ENCODE measurements around the gene TASOR2. TPM values are rescaled to one million over a fixed set of nuclear protein-coding genes. Genes with fewer than 3 reads are reported as not detected.

The TASOR2 gene
- total and polyA plus RNA-seq, 9 of the 15 experiments (the other 6 are each of a cell fraction or from before 2014, with no cell fraction given) = 12.7 to 75.3 (median 52.3) TPM

DNA sequence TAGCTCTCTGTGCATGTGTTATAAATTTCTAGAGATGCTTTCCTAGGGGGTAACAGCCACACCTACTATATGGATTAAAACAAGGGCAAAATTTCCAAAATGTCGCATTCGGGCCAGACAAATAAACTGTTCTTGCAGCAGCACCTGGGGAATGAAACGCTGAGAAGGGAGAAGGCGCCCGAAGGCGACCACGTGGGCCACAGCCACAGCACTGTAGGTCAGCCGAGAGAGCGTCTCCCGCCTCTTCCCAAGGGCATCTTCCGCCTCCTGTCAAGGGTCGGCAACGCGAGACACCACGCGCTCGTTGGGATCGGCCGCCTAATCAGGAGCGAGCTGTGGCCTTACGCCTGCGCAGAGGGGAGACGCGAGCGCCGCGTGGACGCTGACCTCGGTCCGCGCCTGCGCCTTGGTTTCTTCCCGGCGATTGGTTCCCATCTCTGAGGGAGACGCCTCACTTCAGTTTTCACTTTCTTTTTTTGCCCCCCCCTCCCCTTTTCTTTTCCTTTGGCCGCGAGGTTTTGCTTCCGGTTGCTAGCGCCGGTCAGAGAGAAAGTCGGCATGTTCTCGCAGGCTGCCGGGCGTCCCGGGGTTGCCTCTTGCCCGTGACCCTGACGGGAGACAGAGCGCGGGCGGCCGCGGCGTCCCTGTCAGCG is at the start of gene TASOR2 (continued):
- TF ChIP-seq, protein P1, sequence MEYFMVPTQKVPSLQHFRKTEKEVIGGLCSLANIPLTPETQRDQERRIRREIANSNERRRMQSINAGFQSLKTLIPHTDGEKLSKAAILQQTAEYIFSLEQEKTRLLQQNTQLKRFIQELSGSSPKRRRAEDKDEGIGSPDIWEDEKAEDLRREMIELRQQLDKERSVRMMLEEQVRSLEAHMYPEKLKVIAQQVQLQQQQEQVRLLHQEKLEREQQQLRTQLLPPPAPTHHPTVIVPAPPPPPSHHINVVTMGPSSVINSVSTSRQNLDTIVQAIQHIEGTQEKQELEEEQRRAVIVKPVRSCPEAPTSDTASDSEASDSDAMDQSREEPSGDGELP (CRISPR knock-in tag; IDR thresholded peaks at IDR 0.05; ENCODE audit: borderline replicate concordance) = peak; percentile 94
- TF ChIP-seq SMAD2 (IDR thresholded peaks at IDR 0.05; ENCODE audit: low read depth, low read length) (no peak), HMG20B (CRISPR knock-in tag; IDR thresholded peaks at IDR 0.05) (no peak), ZNF780A (CRISPR knock-in tag; IDR thresholded peaks at IDR 0.05) (no peak), MEF2A (IDR thresholded peaks at IDR 0.05; ENCODE audit: control insufficient read depth, low read depth, low read length) (no peak), SIN3A (IDR thresholded peaks at IDR 0.05; ENCODE audit: borderline replicate concordance in 2 of 2, control insufficient read depth in 1 of 2, low read depth in 2 of 2, low read length in 2 of 2) (0 out of 4 replicates have a peak, but pooled peaks of 1 of the 2 experiments have one; percentile 63), MCM3 (IDR thresholded peaks at IDR 0.05) (no peak), ZBTB17 (CRISPR knock-in tag; IDR thresholded peaks at IDR 0.05) (peak; percentile 82), CAMTA2 (CRISPR knock-in tag; conservative IDR thresholded peaks at IDR 0.05) (no peak), ZNF695 (CRISPR knock-in tag; IDR thresholded peaks at IDR 0.05) (0 out of 2 replicates have a peak, but pooled peaks have one; percentile 23), ZNF77 (CRISPR knock-in tag; IDR thresholded peaks at IDR 0.05) (no peak), ZNF253 (CRISPR knock-in tag; conservative IDR thresholded peaks at IDR 0.05) (no peak), HDAC3 (IDR thresholded peaks at IDR 0.05; ENCODE audit: borderline replicate concordance, partially characterized antibody) (no peak), SAP30 (IDR thresholded peaks at IDR 0.05; ENCODE audit: borderline replicate concordance, insufficient read depth, low read depth, low read length, poor library complexity, severe bottlenecking) (no peak), THRAP3 (IDR thresholded peaks at IDR 0.05; ENCODE audit: borderline replicate concordance) (peak; percentile 44; the same call in 1 of the 2 replicates), PTBP1 (IDR thresholded peaks at IDR 0.05; ENCODE audit: low read depth, low read length) (no peak), GATAD2A (IDR thresholded peaks at IDR 0.05) (no peak)
- TF ChIP-seq, protein P2, sequence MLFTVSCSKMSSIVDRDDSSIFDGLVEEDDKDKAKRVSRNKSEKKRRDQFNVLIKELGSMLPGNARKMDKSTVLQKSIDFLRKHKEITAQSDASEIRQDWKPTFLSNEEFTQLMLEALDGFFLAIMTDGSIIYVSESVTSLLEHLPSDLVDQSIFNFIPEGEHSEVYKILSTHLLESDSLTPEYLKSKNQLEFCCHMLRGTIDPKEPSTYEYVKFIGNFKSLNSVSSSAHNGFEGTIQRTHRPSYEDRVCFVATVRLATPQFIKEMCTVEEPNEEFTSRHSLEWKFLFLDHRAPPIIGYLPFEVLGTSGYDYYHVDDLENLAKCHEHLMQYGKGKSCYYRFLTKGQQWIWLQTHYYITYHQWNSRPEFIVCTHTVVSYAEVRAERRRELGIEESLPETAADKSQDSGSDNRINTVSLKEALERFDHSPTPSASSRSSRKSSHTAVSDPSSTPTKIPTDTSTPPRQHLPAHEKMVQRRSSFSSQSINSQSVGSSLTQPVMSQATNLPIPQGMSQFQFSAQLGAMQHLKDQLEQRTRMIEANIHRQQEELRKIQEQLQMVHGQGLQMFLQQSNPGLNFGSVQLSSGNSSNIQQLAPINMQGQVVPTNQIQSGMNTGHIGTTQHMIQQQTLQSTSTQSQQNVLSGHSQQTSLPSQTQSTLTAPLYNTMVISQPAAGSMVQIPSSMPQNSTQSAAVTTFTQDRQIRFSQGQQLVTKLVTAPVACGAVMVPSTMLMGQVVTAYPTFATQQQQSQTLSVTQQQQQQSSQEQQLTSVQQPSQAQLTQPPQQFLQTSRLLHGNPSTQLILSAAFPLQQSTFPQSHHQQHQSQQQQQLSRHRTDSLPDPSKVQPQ (CRISPR knock-in tag; IDR thresholded peaks at IDR 0.05; ENCODE audit: borderline replicate concordance) = peak; percentile 57; the same call in 1 of the 2 replicates
- TF ChIP-seq, protein P3, sequence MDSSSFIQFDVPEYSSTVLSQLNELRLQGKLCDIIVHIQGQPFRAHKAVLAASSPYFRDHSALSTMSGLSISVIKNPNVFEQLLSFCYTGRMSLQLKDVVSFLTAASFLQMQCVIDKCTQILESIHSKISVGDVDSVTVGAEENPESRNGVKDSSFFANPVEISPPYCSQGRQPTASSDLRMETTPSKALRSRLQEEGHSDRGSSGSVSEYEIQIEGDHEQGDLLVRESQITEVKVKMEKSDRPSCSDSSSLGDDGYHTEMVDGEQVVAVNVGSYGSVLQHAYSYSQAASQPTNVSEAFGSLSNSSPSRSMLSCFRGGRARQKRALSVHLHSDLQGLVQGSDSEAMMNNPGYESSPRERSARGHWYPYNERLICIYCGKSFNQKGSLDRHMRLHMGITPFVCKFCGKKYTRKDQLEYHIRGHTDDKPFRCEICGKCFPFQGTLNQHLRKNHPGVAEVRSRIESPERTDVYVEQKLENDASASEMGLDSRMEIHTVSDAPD (CRISPR knock-in tag; IDR thresholded peaks at IDR 0.05) = peak; percentile 72; the same call in 1 of the 2 replicates
- TF ChIP-seq, protein P4, sequence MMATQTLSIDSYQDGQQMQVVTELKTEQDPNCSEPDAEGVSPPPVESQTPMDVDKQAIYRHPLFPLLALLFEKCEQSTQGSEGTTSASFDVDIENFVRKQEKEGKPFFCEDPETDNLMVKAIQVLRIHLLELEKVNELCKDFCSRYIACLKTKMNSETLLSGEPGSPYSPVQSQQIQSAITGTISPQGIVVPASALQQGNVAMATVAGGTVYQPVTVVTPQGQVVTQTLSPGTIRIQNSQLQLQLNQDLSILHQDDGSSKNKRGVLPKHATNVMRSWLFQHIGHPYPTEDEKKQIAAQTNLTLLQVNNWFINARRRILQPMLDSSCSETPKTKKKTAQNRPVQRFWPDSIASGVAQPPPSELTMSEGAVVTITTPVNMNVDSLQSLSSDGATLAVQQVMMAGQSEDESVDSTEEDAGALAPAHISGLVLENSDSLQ (IDR thresholded peaks at IDR 0.05) = peak; percentile 68
- TF ChIP-seq, protein P5, sequence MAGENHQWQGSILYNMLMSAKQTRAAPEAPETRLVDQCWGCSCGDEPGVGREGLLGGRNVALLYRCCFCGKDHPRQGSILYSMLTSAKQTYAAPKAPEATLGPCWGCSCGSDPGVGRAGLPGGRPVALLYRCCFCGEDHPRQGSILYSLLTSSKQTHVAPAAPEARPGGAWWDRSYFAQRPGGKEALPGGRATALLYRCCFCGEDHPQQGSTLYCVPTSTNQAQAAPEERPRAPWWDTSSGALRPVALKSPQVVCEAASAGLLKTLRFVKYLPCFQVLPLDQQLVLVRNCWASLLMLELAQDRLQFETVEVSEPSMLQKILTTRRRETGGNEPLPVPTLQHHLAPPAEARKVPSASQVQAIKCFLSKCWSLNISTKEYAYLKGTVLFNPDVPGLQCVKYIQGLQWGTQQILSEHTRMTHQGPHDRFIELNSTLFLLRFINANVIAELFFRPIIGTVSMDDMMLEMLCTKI (IDR thresholded peaks at IDR 0.05; ENCODE audit: partially characterized antibody) = no peak

Data from K562 (cell line).